A549 (cell line): ENCODE results near the gene STAT5B. TPM values are rescaled to one million over a fixed set of nuclear protein-coding genes. Genes with fewer than 3 reads are reported as not detected.
A peak's percentile ranks its signal among the peaks of the same experiment; 100 is the strongest.

Source experiments
- ATAC-seq, 2 experiments: fragments of 200-7000 bp in 1 of 2; fragments of >200 bp in 1 of 2; cut with Nextera tagmentation in 1 of 2; cut with Tn5 transposase in 1 of 2; 3 replicates each; pipeline versions ENCODE4 v1.8.0 to v1.9.1; 2018 to 2020; ENCODE audit warnings: mild to moderate bottlenecking in 1 of 2, moderate library complexity in 1 of 2
- CTCF ChIA-PET: fragments of 300-600 bp; sonication (Branson Sonifier 250); formaldehyde crosslinking; extraction: SDS; loops from one replicate; lab custom pipeline; 2021; ENCODE audit warnings: antibody characterized with exemption, inconsistent platforms; lab: Yijun Ruan, JAX
- POLR2A ChIA-PET: fragments of 350-600 bp; formaldehyde crosslinking; extraction: SDS; loops from one replicate; lab custom pipeline; 2021; ENCODE audit warnings: antibody characterized with exemption, inconsistent platforms; lab: Yijun Ruan, JAX
- DNase-seq, 2 experiments: peaks; one replicate each; pipeline versions ENCODE4 v3.0.0 to v3.0.0-alpha.2; 2011 to 2016; ENCODE audit warnings: low read depth in 1 of 2, low spot score in 1 of 2
- FAIRE-seq: peaks from 2 replicates; lab custom pipeline; 2011; peaks lifted over from hg19 to GRCh38; lab: Jason Lieb, UNC
- H3K27ac ChIP-seq, 2 experiments: fragments of >200 bp; sonication (Bioruptor Twin); formaldehyde crosslinking; 3 replicates each; pipeline ENCODE4 v1.5.1; 2016 to 2017
- H3K4me1 ChIP-seq: fragments of >200 bp; sonication (Bioruptor Twin); formaldehyde crosslinking; 3 replicates; pipeline ENCODE4 v1.6.1; 2016
- H3K4me2 ChIP-seq: fragments of >200 bp; sonication (Bioruptor Twin); formaldehyde crosslinking; 3 replicates; pipeline ENCODE4 v1.6.1; 2016
- H3K4me3 ChIP-seq: fragments of >200 bp; sonication (Bioruptor Twin); formaldehyde crosslinking; 3 replicates; pipeline ENCODE4 v1.5.1; 2016
- H3K9me3 ChIP-seq: fragments of >200 bp; sonication (Bioruptor Twin); formaldehyde crosslinking; 3 replicates; pipeline ENCODE4 v1.6.1; 2016
- CEBPB ChIP-seq, 2 experiments: fragments of >200 bp in 1 of 2; sonication (Bioruptor Twin) in 1 of 2; formaldehyde crosslinking in 1 of 2; IDR thresholded peaks; 2 replicates each; pipeline ENCODE4 v1.6.1; 2012 to 2016
- EHMT2 ChIP-seq: fragments of 200-600 bp; sonication (generic); IDR thresholded peaks from 2 replicates; pipeline ENCODE4 v1.6.1; 2016; ENCODE audit warnings: antibody characterized with exemption, low read depth, mild to moderate bottlenecking, moderate library complexity
- ESRRA ChIP-seq: fragments of 150-350 bp; IDR thresholded peaks from 2 replicates; pipeline ENCODE4 v1.6.1; 2014; ENCODE audit warnings: mild to moderate bottlenecking, low read length, borderline replicate concordance
- FOSL2 ChIP-seq, 2 experiments: fragments of 450-650 bp in 1 of 2; fragments of >200 bp in 1 of 2; sonication (Bioruptor Twin) in 1 of 2; formaldehyde crosslinking; IDR thresholded peaks; 2 replicates each; pipeline versions ENCODE4 v1.5.0 to v1.6.1; 2016 to 2020; ENCODE audit warnings: mild to moderate bottlenecking in 1 of 2, moderate library complexity in 1 of 2
- HDAC2 ChIP-seq: fragments of 200-600 bp; sonication (generic); IDR thresholded peaks from 2 replicates; pipeline ENCODE4 v1.6.1; 2016
- HEYL ChIP-seq: fragments of 250-450 bp; sonication (Bioruptor Pico); IDR thresholded peaks from 2 replicates; pipeline ENCODE4 v1.8.0; 2021; ENCODE audit warnings: mild to moderate bottlenecking, moderate library complexity
- HOXA7 ChIP-seq: fragments of 250-450 bp; sonication (Bioruptor Pico); IDR thresholded peaks from 2 replicates; pipeline ENCODE4 v1.5.0; 2020; ENCODE audit warnings: mild to moderate bottlenecking, moderate library complexity
- HOXB5 ChIP-seq: fragments of 250-450 bp; sonication (Bioruptor Pico); IDR thresholded peaks from 2 replicates; pipeline ENCODE4 v1.5.0; 2020; ENCODE audit warnings: mild to moderate bottlenecking, moderate library complexity
- JUNB ChIP-seq: fragments of >200 bp; sonication (Bioruptor Twin); formaldehyde crosslinking; IDR thresholded peaks from 2 replicates; pipeline ENCODE4 v1.6.1; 2016
- MAFK ChIP-seq: fragments of 450-650 bp; IDR thresholded peaks from 2 replicates; pipeline ENCODE4 v1.6.1; 2014; ENCODE audit not compliant: partially characterized antibody
- NR3C1 ChIP-seq: fragments of >200 bp; sonication (Bioruptor Twin); formaldehyde crosslinking; IDR thresholded peaks from 3 replicates; pipeline ENCODE4 v1.6.1; 2017
- PHF8 ChIP-seq: fragments of 200-600 bp; sonication (generic); IDR thresholded peaks from 2 replicates; pipeline ENCODE4 v1.6.1; 2016; ENCODE audit warnings: low read depth, mild to moderate bottlenecking, antibody characterized with exemption, moderate library complexity, borderline replicate concordance
- POLR2A ChIP-seq: IDR thresholded peaks from 2 replicates; pipeline ENCODE4 v1.6.1; 2012; ENCODE audit warnings: mild to moderate bottlenecking, low read length
- RARB ChIP-seq: fragments of 250-450 bp; sonication (Bioruptor Pico); IDR thresholded peaks from 2 replicates; pipeline ENCODE4 v1.8.0; 2021; ENCODE audit warnings: mild to moderate bottlenecking, moderate library complexity
- RCOR1 ChIP-seq: fragments of 150-350 bp; IDR thresholded peaks from 2 replicates; pipeline ENCODE4 v1.6.1; 2014; ENCODE audit warnings: antibody characterized with exemption, low read length, low read depth
- RFX5 ChIP-seq: fragments of 450-650 bp; IDR thresholded peaks from 2 replicates; pipeline ENCODE4 v1.7.1; 2014; ENCODE audit warnings: antibody characterized with exemption, mild to moderate bottlenecking, moderate library complexity
- RNF2 ChIP-seq: fragments of 200-600 bp; sonication (generic); IDR thresholded peaks from 2 replicates; pipeline ENCODE4 v1.6.1; 2016; ENCODE audit warnings: low read depth, mild to moderate bottlenecking, antibody characterized with exemption, moderate library complexity, borderline replicate concordance
- SMC3 ChIP-seq: fragments of >200 bp; sonication (Bioruptor Twin); formaldehyde crosslinking; IDR thresholded peaks from 3 replicates; pipeline ENCODE4 v1.6.1; 2018; ENCODE audit warnings: inconsistent platforms
- SREBF2 ChIP-seq: fragments of 450-650 bp; IDR thresholded peaks from 2 replicates; pipeline ENCODE4 v1.6.1; 2014; ENCODE audit warnings: mild to moderate bottlenecking, moderate library complexity
- TFCP2L1 ChIP-seq: fragments of 250-450 bp; sonication (Bioruptor Pico); IDR thresholded peaks from 2 replicates; pipeline ENCODE4 v1.5.0; 2021; ENCODE audit warnings: mild to moderate bottlenecking
- TP53 ChIP-seq: fragments of 250-450 bp; sonication (Bioruptor Pico); IDR thresholded peaks from 2 replicates; pipeline ENCODE4 v1.5.0; 2021; ENCODE audit warnings: mild to moderate bottlenecking, moderate library complexity
- ZC3H11A ChIP-seq: fragments of 450-650 bp; IDR thresholded peaks from 2 replicates; pipeline ENCODE4 v1.6.1; 2014; ENCODE audit warnings: antibody characterized with exemption, mild to moderate bottlenecking
- ZFP36 ChIP-seq: fragments of 450-650 bp; IDR thresholded peaks from 2 replicates; pipeline ENCODE4 v1.6.1; 2014; ENCODE audit warnings: borderline replicate concordance; ENCODE audit not compliant: partially characterized antibody
- ZNF302 ChIP-seq: fragments of 250-450 bp; sonication (Bioruptor Pico); IDR thresholded peaks from 2 replicates; pipeline ENCODE4 v1.9.0; 2021; ENCODE audit warnings: inconsistent platforms, mild to moderate bottlenecking, moderate library complexity
- WGBS: methylation state at CpG from one replicate; pipeline ENCODE4 v1.1.6; 2017; ENCODE audit errors: missing lambda C conversion rate; 5-methylcytosine and 5-hydroxymethylcytosine counted together
- polyA plus RNA-seq, 4 experiments: library from polyadenylated mRNA; depleted of rRNA in 3 of 4; stranded (reverse); fragments of >200 nt; fragmentation: RNase III in 1 of 4; extraction: RNeasy Plus Mini Kit Qiagen cat#74134 plus additional on column Dnase treatment in 1 of 4; gene quantifications; 2 replicates in 3 of 4; 3 replicates in 1 of 4; pipeline ENCODE4 v1.2.3, GENCODE V29; 2011 to 2017
- TF ChIP-seq, protein P1 (sequence below): fragments of 150-350 bp; IDR thresholded peaks from 2 replicates; pipeline ENCODE4 v1.6.1; 2014; ENCODE audit warnings: low read depth, mild to moderate bottlenecking, low read length
- TF ChIP-seq, protein P2 (sequence below): IDR thresholded peaks from 2 replicates; pipeline ENCODE4 v1.6.1; 2012
- TF ChIP-seq, protein P3 (sequence below): fragments of 250-450 bp; sonication (Bioruptor Pico); IDR thresholded peaks from 2 replicates; pipeline ENCODE4 v1.5.0; 2020; ENCODE audit warnings: low read depth, mild to moderate bottlenecking, moderate library complexity
- TF ChIP-seq, protein P4 (sequence below): fragments of >200 bp; sonication (Bioruptor Twin); formaldehyde crosslinking; IDR thresholded peaks from 3 replicates; pipeline ENCODE4 v1.6.1; 2016
- TF ChIP-seq, protein P5 (sequence below): fragments of 200-600 bp; sonication (generic); IDR thresholded peaks from 2 replicates; pipeline ENCODE4 v1.6.1; 2016; ENCODE audit warnings: antibody characterized with exemption, mild to moderate bottlenecking, moderate library complexity
- TF ChIP-seq, protein P6 (sequence below): fragments of >200 bp; sonication (Bioruptor Twin); formaldehyde crosslinking; IDR thresholded peaks from 3 replicates; pipeline ENCODE4 v1.5.1; 2016
- TF ChIP-seq, protein P7 (sequence below): IDR thresholded peaks from 2 replicates; pipeline ENCODE4 v1.6.1; 2012

STAT5B gene
- polyA plus RNA-seq, 2 of the 4 experiments (the other 2 are of a cell fraction), result 31.2 to 37.6 TPM

DNA sequence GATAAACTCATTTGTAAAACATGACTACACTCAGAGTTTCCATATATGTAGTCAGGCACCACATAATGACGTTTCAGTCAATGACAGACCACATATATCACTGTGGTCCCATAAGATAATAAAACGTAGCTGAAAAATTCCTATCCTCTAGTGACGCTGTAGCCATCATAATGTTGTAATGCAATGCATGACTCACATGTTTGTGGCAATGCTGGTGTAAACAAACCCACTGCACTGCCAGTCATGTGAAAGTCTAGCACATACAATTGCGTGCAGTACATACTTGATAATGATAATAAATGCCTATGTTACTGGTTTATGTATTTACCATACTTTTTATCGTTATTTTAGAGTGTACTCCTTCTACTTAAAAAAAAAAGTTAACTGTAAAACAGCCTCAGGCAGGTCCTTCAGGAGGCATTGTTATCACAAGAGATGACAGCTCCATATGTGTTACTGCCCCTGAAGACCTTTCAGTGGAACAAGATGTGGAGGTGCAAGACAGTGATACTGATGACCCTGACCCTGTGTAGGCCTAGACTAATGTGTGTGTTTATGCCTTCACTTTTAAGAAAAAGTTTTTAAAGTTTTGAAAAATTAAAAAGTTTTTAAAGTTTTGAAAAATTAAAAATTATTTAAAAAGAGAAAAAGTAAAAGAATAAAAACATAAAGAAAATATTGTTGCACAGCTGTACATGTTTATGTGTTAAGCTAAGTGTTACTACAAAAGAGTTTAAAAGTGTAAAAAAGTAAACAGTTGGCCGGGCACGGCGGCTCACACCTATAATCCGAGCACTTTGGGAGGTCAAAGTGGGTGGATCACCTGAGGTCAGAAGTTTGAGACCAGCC lies 9.0 kb downstream of the STAT5B start:
- WGBS, result 41% methylated on average over 9 of the region's 9 CpGs
- no peaks in the 10 kb centered on the region for H3K9me3 ChIP-seq
- peak; percentile 79 to 91 for DNase-seq
- no peak overlapping the region for H3K4me3 ChIP-seq
- ChIA-PET POLR2A (interaction anchor here (0.5 kb wide), 1 partner anchor 156 kb away, joined by 3 read pairs; the partner anchor contains the start of gene CAVIN1), CTCF (interaction anchor here (1.1 to 2.7 kb wide), 8 partner anchors 8 to 250 kb away, joined by 3 to 9 read pairs (median 4); partner anchors contain the start of genes HCRT and STAT5B)
- H3K4me1 ChIP-seq, result peaks cover 48% of the 10 kb centered on the region
- ATAC-seq, result peak; percentile 92 to 99
- H3K27ac ChIP-seq, result peak overlapping the region; percentile 36 to 48
- H3K4me2 ChIP-seq, result peak overlapping the region; percentile 60
- FAIRE-seq, result peak; percentile 99
- no peak for TF ChIP-seq RARB (CRISPR knock-in tag)
- no peak for TF ChIP-seq MAFK
- TF ChIP-seq, protein P1, sequence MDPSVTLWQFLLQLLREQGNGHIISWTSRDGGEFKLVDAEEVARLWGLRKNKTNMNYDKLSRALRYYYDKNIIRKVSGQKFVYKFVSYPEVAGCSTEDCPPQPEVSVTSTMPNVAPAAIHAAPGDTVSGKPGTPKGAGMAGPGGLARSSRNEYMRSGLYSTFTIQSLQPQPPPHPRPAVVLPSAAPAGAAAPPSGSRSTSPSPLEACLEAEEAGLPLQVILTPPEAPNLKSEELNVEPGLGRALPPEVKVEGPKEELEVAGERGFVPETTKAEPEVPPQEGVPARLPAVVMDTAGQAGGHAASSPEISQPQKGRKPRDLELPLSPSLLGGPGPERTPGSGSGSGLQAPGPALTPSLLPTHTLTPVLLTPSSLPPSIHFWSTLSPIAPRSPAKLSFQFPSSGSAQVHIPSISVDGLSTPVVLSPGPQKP, result no peak
- no peak for TF ChIP-seq HDAC2
- peak; percentile 85 for TF ChIP-seq FOSL2 (IDR thresholded peaks at IDR 0.05)
- peak; percentile 99 for TF ChIP-seq FOSL2 (CRISPR knock-in tag; IDR thresholded peaks at IDR 0.05)
- no peak for TF ChIP-seq RNF2
- TF ChIP-seq, protein P2, sequence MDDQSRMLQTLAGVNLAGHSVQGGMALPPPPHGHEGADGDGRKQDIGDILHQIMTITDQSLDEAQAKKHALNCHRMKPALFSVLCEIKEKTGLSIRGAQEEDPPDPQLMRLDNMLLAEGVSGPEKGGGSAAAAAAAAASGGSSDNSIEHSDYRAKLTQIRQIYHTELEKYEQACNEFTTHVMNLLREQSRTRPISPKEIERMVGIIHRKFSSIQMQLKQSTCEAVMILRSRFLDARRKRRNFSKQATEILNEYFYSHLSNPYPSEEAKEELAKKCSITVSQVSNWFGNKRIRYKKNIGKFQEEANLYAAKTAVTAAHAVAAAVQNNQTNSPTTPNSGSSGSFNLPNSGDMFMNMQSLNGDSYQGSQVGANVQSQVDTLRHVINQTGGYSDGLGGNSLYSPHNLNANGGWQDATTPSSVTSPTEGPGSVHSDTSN, result no peak
- TF ChIP-seq CEBPB (IDR thresholded peaks at IDR 0.05), result peak; percentile 84 to 92
- TF ChIP-seq TP53 (CRISPR knock-in tag), result no peak
- TF ChIP-seq POLR2A, result no peak
- TF ChIP-seq HEYL (CRISPR knock-in tag), result no peak
- TF ChIP-seq NR3C1, result no peak
- TF ChIP-seq ZNF302 (CRISPR knock-in tag), result no peak
- TF ChIP-seq TFCP2L1 (CRISPR knock-in tag), result no peak
- no peak for TF ChIP-seq RFX5
- TF ChIP-seq, protein P3, sequence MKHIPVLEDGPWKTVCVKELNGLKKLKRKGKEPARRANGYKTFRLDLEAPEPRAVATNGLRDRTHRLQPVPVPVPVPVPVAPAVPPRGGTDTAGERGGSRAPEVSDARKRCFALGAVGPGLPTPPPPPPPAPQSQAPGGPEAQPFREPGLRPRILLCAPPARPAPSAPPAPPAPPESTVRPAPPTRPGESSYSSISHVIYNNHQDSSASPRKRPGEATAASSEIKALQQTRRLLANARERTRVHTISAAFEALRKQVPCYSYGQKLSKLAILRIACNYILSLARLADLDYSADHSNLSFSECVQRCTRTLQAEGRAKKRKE (CRISPR knock-in tag), result no peak
- no peak for TF ChIP-seq SREBF2
- no peak for TF ChIP-seq HOXB5 (CRISPR knock-in tag)
- TF ChIP-seq SMC3, result no peak
- no peak for TF ChIP-seq ZC3H11A
- TF ChIP-seq PHF8, result no peak
- TF ChIP-seq, protein P4, sequence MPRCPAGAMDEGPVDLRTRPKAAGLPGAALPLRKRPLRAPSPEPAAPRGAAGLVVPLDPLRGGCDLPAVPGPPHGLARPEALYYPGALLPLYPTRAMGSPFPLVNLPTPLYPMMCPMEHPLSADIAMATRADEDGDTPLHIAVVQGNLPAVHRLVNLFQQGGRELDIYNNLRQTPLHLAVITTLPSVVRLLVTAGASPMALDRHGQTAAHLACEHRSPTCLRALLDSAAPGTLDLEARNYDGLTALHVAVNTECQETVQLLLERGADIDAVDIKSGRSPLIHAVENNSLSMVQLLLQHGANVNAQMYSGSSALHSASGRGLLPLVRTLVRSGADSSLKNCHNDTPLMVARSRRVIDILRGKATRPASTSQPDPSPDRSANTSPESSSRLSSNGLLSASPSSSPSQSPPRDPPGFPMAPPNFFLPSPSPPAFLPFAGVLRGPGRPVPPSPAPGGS, result no peak
- TF ChIP-seq, protein P5, sequence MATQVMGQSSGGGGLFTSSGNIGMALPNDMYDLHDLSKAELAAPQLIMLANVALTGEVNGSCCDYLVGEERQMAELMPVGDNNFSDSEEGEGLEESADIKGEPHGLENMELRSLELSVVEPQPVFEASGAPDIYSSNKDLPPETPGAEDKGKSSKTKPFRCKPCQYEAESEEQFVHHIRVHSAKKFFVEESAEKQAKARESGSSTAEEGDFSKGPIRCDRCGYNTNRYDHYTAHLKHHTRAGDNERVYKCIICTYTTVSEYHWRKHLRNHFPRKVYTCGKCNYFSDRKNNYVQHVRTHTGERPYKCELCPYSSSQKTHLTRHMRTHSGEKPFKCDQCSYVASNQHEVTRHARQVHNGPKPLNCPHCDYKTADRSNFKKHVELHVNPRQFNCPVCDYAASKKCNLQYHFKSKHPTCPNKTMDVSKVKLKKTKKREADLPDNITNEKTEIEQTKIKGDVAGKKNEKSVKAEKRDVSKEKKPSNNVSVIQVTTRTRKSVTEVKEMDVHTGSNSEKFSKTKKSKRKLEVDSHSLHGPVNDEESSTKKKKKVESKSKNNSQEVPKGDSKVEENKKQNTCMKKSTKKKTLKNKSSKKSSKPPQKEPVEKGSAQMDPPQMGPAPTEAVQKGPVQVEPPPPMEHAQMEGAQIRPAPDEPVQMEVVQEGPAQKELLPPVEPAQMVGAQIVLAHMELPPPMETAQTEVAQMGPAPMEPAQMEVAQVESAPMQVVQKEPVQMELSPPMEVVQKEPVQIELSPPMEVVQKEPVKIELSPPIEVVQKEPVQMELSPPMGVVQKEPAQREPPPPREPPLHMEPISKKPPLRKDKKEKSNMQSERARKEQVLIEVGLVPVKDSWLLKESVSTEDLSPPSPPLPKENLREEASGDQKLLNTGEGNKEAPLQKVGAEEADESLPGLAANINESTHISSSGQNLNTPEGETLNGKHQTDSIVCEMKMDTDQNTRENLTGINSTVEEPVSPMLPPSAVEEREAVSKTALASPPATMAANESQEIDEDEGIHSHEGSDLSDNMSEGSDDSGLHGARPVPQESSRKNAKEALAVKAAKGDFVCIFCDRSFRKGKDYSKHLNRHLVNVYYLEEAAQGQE, result no peak
- no peak for TF ChIP-seq EHMT2
- TF ChIP-seq ESRRA, result no peak
- no peak for TF ChIP-seq HOXA7 (CRISPR knock-in tag)
- TF ChIP-seq JUNB, result peak; percentile 76
- TF ChIP-seq, protein P6, sequence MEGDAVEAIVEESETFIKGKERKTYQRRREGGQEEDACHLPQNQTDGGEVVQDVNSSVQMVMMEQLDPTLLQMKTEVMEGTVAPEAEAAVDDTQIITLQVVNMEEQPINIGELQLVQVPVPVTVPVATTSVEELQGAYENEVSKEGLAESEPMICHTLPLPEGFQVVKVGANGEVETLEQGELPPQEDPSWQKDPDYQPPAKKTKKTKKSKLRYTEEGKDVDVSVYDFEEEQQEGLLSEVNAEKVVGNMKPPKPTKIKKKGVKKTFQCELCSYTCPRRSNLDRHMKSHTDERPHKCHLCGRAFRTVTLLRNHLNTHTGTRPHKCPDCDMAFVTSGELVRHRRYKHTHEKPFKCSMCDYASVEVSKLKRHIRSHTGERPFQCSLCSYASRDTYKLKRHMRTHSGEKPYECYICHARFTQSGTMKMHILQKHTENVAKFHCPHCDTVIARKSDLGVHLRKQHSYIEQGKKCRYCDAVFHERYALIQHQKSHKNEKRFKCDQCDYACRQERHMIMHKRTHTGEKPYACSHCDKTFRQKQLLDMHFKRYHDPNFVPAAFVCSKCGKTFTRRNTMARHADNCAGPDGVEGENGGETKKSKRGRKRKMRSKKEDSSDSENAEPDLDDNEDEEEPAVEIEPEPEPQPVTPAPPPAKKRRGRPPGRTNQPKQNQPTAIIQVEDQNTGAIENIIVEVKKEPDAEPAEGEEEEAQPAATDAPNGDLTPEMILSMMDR, result no peak
- TF ChIP-seq ZFP36, result no peak
- TF ChIP-seq, protein P7, sequence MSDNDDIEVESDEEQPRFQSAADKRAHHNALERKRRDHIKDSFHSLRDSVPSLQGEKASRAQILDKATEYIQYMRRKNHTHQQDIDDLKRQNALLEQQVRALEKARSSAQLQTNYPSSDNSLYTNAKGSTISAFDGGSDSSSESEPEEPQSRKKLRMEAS, result peak; percentile 64; the same call in 1 of the 2 replicates
- no peak for TF ChIP-seq RCOR1
